OCI-LY3 (cell line): ENCODE measurements around the gene SLC5A7.

Experiments used
- H2AFZ ChIP-seq: fragments of 200-600, 300-600 bp; shearing (Covaris generic); 2 replicates; pipeline ENCODE4 v1.6.0; 2014; ENCODE audit warnings: antibody characterized with exemption, low read depth, low read length
- H3K27ac ChIP-seq: fragments of 200-600, 300-600 bp; sonication (generic); 2 replicates; pipeline ENCODE4 v1.5.1; 2014; ENCODE audit warnings: mild to moderate bottlenecking, low read length, moderate library complexity, mixed read lengths
- H3K27me3 ChIP-seq: fragments of 200-600, 300-600 bp; sonication (generic); 2 replicates; pipeline ENCODE4 v1.6.1; 2014; ENCODE audit warnings: low read depth, low read length, mixed read lengths
- H3K36me3 ChIP-seq: fragments of 200-600, 300-600 bp; sonication (generic); replicated peaks from 2 replicates; pipeline ENCODE3; 2014; ENCODE audit warnings: low read depth, low read length, mixed read lengths
- H3K4me1 ChIP-seq: fragments of 300-600, 200-600 bp; sonication (generic); 2 replicates; pipeline ENCODE4 v1.6.1; 2014; ENCODE audit warnings: low read length, mixed read lengths
- H3K4me2 ChIP-seq: fragments of 200-600, 300-600 bp; sonication (generic); 2 replicates; pipeline ENCODE4 v1.6.1; 2014; ENCODE audit warnings: low read length, mixed read lengths
- H3K4me3 ChIP-seq: fragments of 300-600, 200-600 bp; sonication (generic); 2 replicates; pipeline ENCODE4 v1.5.1; 2014; ENCODE audit warnings: antibody characterized with exemption, mild to moderate bottlenecking, low read length, moderate library complexity
- H3K79me2 ChIP-seq: fragments of 300-600, 200-600 bp; shearing (Covaris generic); 2 replicates; pipeline ENCODE4 v1.6.1; 2014; ENCODE audit warnings: mild to moderate bottlenecking, low read length, mixed read lengths
- H3K9ac ChIP-seq: fragments of 300-600, 200-600 bp; shearing (Covaris generic); 2 replicates; pipeline ENCODE4 v1.6.0; 2014; ENCODE audit warnings: mild to moderate bottlenecking, low read length, moderate library complexity
- H3K9me3 ChIP-seq: fragments of 200-600, 300-600 bp; shearing (Covaris generic); 2 replicates; pipeline ENCODE4 v1.6.1; 2014; ENCODE audit warnings: low read length, mixed read lengths; ENCODE audit not compliant: insufficient read depth
- H4K20me1 ChIP-seq: fragments of 200-600, 300-600 bp; sonication (generic); 2 replicates; pipeline ENCODE4 v1.6.1; 2016; ENCODE audit warnings: low read length, mixed read lengths; ENCODE audit not compliant: insufficient read depth
- EZH2phosphoT487 ChIP-seq: fragments of 200-600 bp; shearing (Covaris generic); IDR thresholded peaks from 2 replicates; pipeline ENCODE4 v1.6.1; 2018; ENCODE audit warnings: antibody characterized with exemption, mixed run types, low read depth
- TF ChIP-seq, protein P1 (sequence below): fragments of 200-600, 300-600 bp; sonication (generic); IDR thresholded peaks from 2 replicates; pipeline ENCODE4 v1.5.1; 2014; ENCODE audit warnings: antibody characterized with exemption, low read length, low read depth

Gene SLC5A7

DNA sequence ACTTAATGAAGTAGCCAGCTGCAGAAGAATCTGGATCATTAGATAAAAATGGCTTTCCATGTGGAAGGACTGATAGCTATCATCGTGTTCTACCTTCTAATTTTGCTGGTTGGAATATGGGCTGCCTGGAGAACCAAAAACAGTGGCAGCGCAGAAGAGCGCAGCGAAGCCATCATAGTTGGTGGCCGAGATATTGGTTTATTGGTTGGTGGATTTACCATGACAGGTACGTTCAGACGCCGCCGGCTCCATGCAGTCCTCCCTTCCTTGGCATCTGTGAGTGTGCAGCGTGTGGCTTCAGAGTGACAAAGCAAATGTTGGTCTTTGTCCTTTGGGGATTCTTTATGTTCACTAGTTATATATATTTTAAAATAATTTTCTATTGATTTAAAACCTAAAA, 1.8 kb downstream of the SLC5A7 start:
- no peak overlapping the region for H3K9ac ChIP-seq
- H3K36me3 ChIP-seq, result no peaks in the 10 kb centered on the region
- no peaks in the 10 kb centered on the region for H3K4me1 ChIP-seq
- no peak overlapping the region for H2AFZ ChIP-seq
- no peaks in the 10 kb centered on the region for H3K9me3 ChIP-seq
- no peaks in the 10 kb centered on the region for H3K27me3 ChIP-seq
- H4K20me1 ChIP-seq, result no peaks in the 10 kb centered on the region
- H3K27ac ChIP-seq, result no peak overlapping the region
- no peak overlapping the region for H3K4me2 ChIP-seq
- H3K4me3 ChIP-seq, result no peak overlapping the region
- TF ChIP-seq EZH2phosphoT487, result no peak
- TF ChIP-seq, protein P1, sequence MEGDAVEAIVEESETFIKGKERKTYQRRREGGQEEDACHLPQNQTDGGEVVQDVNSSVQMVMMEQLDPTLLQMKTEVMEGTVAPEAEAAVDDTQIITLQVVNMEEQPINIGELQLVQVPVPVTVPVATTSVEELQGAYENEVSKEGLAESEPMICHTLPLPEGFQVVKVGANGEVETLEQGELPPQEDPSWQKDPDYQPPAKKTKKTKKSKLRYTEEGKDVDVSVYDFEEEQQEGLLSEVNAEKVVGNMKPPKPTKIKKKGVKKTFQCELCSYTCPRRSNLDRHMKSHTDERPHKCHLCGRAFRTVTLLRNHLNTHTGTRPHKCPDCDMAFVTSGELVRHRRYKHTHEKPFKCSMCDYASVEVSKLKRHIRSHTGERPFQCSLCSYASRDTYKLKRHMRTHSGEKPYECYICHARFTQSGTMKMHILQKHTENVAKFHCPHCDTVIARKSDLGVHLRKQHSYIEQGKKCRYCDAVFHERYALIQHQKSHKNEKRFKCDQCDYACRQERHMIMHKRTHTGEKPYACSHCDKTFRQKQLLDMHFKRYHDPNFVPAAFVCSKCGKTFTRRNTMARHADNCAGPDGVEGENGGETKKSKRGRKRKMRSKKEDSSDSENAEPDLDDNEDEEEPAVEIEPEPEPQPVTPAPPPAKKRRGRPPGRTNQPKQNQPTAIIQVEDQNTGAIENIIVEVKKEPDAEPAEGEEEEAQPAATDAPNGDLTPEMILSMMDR, result no peak
- H3K79me2 ChIP-seq, result no peaks in the 10 kb centered on the region

GRCh38 chr2:107989445-107989844, 3.1 kb downstream of the SLC5A7 start:
- H3K9me3 ChIP-seq, result no peaks in the 10 kb centered on the region
- no peaks in the 10 kb centered on the region for H3K79me2 ChIP-seq
- no peak overlapping the region for H3K9ac ChIP-seq
- H4K20me1 ChIP-seq, result no peaks in the 10 kb centered on the region
- H3K36me3 ChIP-seq, result no peaks in the 10 kb centered on the region
- H3K27me3 ChIP-seq, result no peaks in the 10 kb centered on the region
- H3K4me3 ChIP-seq, result no peak overlapping the region
- H2AFZ ChIP-seq, result no peak overlapping the region
- no peaks in the 10 kb centered on the region for H3K4me1 ChIP-seq
- no peak overlapping the region for H3K4me2 ChIP-seq
- H3K27ac ChIP-seq, result no peak overlapping the region
- TF ChIP-seq, protein P1, result no peak
- no peak for TF ChIP-seq EZH2phosphoT487

GRCh38 chr2:107990718-107991117, 4.4 kb downstream of the SLC5A7 start:
- no peaks in the 10 kb centered on the region for H4K20me1 ChIP-seq
- H3K4me2 ChIP-seq, result no peak overlapping the region
- H3K9me3 ChIP-seq, result no peaks in the 10 kb centered on the region
- no peaks in the 10 kb centered on the region for H3K27me3 ChIP-seq
- no peaks in the 10 kb centered on the region for H3K4me1 ChIP-seq
- H3K4me3 ChIP-seq, result no peak overlapping the region
- TF ChIP-seq, protein P1, result no peak
- H3K9ac ChIP-seq, result no peak overlapping the region
- no peak overlapping the region for H3K27ac ChIP-seq
- no peaks in the 10 kb centered on the region for H3K36me3 ChIP-seq
- H2AFZ ChIP-seq, result no peak overlapping the region
- H3K79me2 ChIP-seq, result no peaks in the 10 kb centered on the region

DNA sequence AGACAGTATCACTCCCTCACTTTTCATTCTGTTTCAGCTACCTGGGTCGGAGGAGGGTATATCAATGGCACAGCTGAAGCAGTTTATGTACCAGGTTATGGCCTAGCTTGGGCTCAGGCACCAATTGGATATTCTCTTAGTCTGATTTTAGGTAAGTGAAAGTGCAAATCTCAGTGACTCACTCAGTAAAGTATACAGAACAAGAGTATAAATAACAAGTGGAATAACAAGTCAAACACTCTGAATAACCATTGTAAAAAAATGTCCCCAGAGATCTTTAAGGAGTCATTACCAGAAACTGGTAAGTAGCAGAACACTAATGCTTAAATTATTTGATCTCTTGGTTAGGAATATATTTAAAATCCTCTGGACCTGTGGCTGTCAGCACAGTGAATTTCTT, 5.7 kb downstream of the SLC5A7 start:
- no peaks in the 10 kb centered on the region for H4K20me1 ChIP-seq
- H3K4me1 ChIP-seq, result no peaks in the 10 kb centered on the region
- no peaks in the 10 kb centered on the region for H3K79me2 ChIP-seq
- H3K4me2 ChIP-seq, result no peak overlapping the region
- H2AFZ ChIP-seq, result no peak overlapping the region
- H3K9ac ChIP-seq, result no peak overlapping the region
- no peaks in the 10 kb centered on the region for H3K36me3 ChIP-seq
- H3K9me3 ChIP-seq, result no peaks in the 10 kb centered on the region
- H3K27me3 ChIP-seq, result no peaks in the 10 kb centered on the region
- TF ChIP-seq EZH2phosphoT487, result no peak
- TF ChIP-seq, protein P1, result no peak
- no peak overlapping the region for H3K4me3 ChIP-seq
- H3K27ac ChIP-seq, result no peak overlapping the region
